Measurements from ENCODE around the gene DMGDH. TPM values are rescaled to one million over a fixed set of nuclear protein-coding genes. Genes with fewer than 3 reads are reported as not detected.

The DMGDH gene
- total and polyA plus RNA-seq, 2 donors (not counting 3 experiments of a cell fraction or from before 2014, with no cell fraction given), result 0.11 TPM; not detected in 1

DNA sequence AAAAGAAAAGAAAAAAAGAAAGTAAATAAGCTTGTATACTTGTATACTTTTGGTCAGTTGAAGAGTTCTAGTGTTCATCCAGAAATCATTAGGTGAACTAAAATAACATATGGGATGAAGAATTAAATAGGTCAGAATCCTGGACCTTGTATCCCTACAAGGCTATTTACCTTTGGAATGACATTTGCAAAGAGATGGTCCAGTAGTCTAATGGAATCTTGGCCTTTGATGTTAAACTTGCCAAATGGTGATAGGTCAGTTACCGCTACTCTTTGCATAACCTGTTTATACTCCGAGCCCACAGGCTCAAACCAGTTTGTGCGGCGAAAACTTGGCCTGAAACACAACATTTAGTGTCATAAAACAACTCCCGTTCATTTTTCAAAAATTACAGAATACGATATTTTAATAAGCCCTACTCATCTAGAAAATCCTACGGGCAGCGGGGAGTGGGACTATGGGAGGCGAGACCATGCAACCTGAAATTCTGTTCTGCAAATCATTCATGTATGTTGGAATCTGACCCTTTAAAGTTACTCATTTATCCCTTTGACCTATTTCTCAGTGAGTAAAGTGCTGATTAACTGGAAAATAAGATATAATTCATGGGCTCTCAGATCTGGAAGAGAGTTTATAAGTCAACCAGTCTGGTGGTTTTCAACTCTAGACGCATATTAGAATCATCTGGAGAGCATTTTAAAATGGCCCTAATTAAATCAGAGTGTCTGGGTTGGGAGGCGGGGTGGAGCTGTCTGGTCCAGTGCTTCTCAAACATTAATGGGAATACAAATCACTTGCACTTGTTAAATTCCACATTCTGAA lies 38.6 kb downstream of the DMGDH start:
- Histone ChIP-seq H3K4me3 (replicated peaks in 1 of 3; ENCODE audit: insufficient read depth in 1 of 3, low read depth in 1 of 3, low read length in 3 of 3) (no peak overlapping the region), H3K9ac (replicated peaks; ENCODE audit: extremely low read depth, insufficient read depth, low read length) (no peak overlapping the region), H3K4me1 (ENCODE audit: control insufficient read depth, extremely low read depth, insufficient read depth, low read length) (no peaks in the 10 kb centered on the region), H3K79me2 (ENCODE audit: control insufficient read depth, insufficient read depth, low read length) (no peaks in the 10 kb centered on the region), H3K4me2 (ENCODE audit: insufficient read depth, low read length) (no peak overlapping the region), H3K9me1 (replicated peaks; ENCODE audit: control insufficient read depth, extremely low read depth, insufficient read depth, low read length) (no peaks in the 10 kb centered on the region), H3K9me3 (replicated peaks; ENCODE audit: control insufficient read depth, insufficient read depth, low read length) (no peaks in the 10 kb centered on the region), H3K27me3 (ENCODE audit: control insufficient read depth in 2 of 2, insufficient read depth in 2 of 2, low read length in 2 of 2) (peaks cover 0 to 11% of the 10 kb centered on the region in 2 experiments), H4K20me1 (replicated peaks; ENCODE audit: control insufficient read depth, extremely low read depth, insufficient read depth, low read length) (no peaks in the 10 kb centered on the region), H3K27ac (ENCODE audit: insufficient read depth, low read depth, low read length) (no peak overlapping the region), H2AFZ (ENCODE audit: low read depth, low read length) (no peak overlapping the region), H3K36me3 (ENCODE audit: control insufficient read depth in 2 of 2, extremely low read depth in 1 of 2, insufficient read depth in 2 of 2, low read length in 2 of 2) (no peaks in the 10 kb centered on the region)
- dilution Hi-C loops (cut with MboI; ENCODE audit: extremely low pct_ligation_motif_present, low sequenced_read_pairs), result no loop called here
- TF ChIP-seq MYC (IDR thresholded peaks at IDR 0.05; ENCODE audit: low read depth, low read length) (no peak), POLR2AphosphoS5 (IDR thresholded peaks at IDR 0.05; ENCODE audit: insufficient read depth, low read depth, low read length) (no peak), POLR2A (IDR thresholded peaks at IDR 0.05; ENCODE audit: low read depth, low read length) (no peak), JUN (IDR thresholded peaks at IDR 0.05; ENCODE audit: borderline replicate concordance, insufficient read depth, insufficient read length, low read depth) (no peak), FOS (IDR thresholded peaks at IDR 0.05; ENCODE audit: borderline replicate concordance, insufficient read depth, low read length) (no peak), GATA2 (IDR thresholded peaks at IDR 0.05; ENCODE audit: insufficient read depth, insufficient read length, low read depth, low read length) (no peak), EZH2 (IDR thresholded peaks at IDR 0.05; ENCODE audit: borderline replicate concordance, low read depth, low read length, severe bottlenecking) (no peak)
- TF ChIP-seq, protein P1, sequence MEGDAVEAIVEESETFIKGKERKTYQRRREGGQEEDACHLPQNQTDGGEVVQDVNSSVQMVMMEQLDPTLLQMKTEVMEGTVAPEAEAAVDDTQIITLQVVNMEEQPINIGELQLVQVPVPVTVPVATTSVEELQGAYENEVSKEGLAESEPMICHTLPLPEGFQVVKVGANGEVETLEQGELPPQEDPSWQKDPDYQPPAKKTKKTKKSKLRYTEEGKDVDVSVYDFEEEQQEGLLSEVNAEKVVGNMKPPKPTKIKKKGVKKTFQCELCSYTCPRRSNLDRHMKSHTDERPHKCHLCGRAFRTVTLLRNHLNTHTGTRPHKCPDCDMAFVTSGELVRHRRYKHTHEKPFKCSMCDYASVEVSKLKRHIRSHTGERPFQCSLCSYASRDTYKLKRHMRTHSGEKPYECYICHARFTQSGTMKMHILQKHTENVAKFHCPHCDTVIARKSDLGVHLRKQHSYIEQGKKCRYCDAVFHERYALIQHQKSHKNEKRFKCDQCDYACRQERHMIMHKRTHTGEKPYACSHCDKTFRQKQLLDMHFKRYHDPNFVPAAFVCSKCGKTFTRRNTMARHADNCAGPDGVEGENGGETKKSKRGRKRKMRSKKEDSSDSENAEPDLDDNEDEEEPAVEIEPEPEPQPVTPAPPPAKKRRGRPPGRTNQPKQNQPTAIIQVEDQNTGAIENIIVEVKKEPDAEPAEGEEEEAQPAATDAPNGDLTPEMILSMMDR (IDR thresholded peaks at IDR 0.05; ENCODE audit: extremely low read depth in 1 of 2, insufficient read depth in 1 of 2, low read depth in 1 of 2, low read length in 2 of 2), result no peak
- TF ChIP-seq, protein P2, sequence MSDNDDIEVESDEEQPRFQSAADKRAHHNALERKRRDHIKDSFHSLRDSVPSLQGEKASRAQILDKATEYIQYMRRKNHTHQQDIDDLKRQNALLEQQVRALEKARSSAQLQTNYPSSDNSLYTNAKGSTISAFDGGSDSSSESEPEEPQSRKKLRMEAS (IDR thresholded peaks at IDR 0.05; ENCODE audit: insufficient read depth, insufficient read length), result no peak
- no peak for DNase-seq (ENCODE audit: low read depth, low spot score)
- intact Hi-C loops (cut with micrococcal nuclease), result no loop called here
- no peak for FAIRE-seq
- POLR2A ChIA-PET, result no interaction called here
- BruUV-seq (replicated peaks), result no TSS peak
- CTCF ChIA-PET, result interaction anchor here (3.1 to 13.1 kb wide), 3 partner anchors 10 to 131 kb away, joined by 9 to 726 read pairs (median 18); no protein-coding TSS in a partner anchor
